ENCODE results near the gene C19orf67. TPM values are rescaled to one million over a fixed set of nuclear protein-coding genes. Genes with fewer than 3 reads are reported as not detected.
A peak's percentile ranks its signal among the peaks of the same experiment; 100 is the strongest.

The C19orf67 gene
- total RNA-seq, 1 experiment from 2014 or later: not detected

- TF ChIP-seq ZBTB33 (IDR thresholded peaks at IDR 0.05; ENCODE audit: extremely low read depth, insufficient replicate concordance, low read length): no peak
- no peak for TF ChIP-seq EGR1 (IDR thresholded peaks at IDR 0.05; ENCODE audit: low read depth)
- TF ChIP-seq ELF1 (IDR thresholded peaks at IDR 0.05; ENCODE audit: borderline replicate concordance, low read depth): no peak
- no peak for TF ChIP-seq ZNF274 (IDR thresholded peaks at IDR 0.05; ENCODE audit: low read depth, low read length)
- no peak for TF ChIP-seq CTCF (IDR thresholded peaks at IDR 0.05 in 2 of 3, conservative IDR thresholded peaks at IDR 0.05 in 1 of 3; ENCODE audit: borderline replicate concordance in 1 of 3, insufficient read depth in 1 of 3, low read depth in 2 of 3, low read length in 2 of 3)
- TF ChIP-seq POLR2A (IDR thresholded peaks at IDR 0.05; ENCODE audit: borderline replicate concordance, extremely low read depth, insufficient read depth, insufficient read length): no peak
- TF ChIP-seq SRF (IDR thresholded peaks at IDR 0.05; ENCODE audit: low read depth): no peak
- no peak for TF ChIP-seq POLR2AphosphoS5 (IDR thresholded peaks at IDR 0.05; ENCODE audit: low read depth, low read length)
Observed at GRCh38 chr19:14115756-14116155, 30.2 kb upstream of the C19orf67 start (continued).

GRCh38 chr19:14114854-14115253 is 29.3 kb upstream of the C19orf67 start:
- no peaks in the 10 kb centered on the region; a peak in 2 of 4 replicates for H3K36me3 ChIP-seq (ENCODE audit: control insufficient read depth in 1 of 2, insufficient read depth in 2 of 2, low read length in 2 of 2)
- no TSS peak for BruUV-seq (replicated peaks)
- ATAC-seq (no peak), DNase-seq (ENCODE audit: low read depth, low spot score) (no peak)
- H4K20me1 ChIP-seq (ENCODE audit: insufficient read depth): no peaks in the 10 kb centered on the region
- H2AFZ ChIP-seq (ENCODE audit: low read depth, low read length, poor library complexity, severe bottlenecking): no peak overlapping the region
- intact Hi-C loops (cut with micrococcal nuclease): loop anchor here (1.0 to 5.0 kb wide), 2 partner anchors 43 to 235 kb away; partner anchors contain the start of gene MISP3
- H3K9me2 ChIP-seq (ENCODE audit: insufficient read depth): no peaks in the 10 kb centered on the region
- H3K9ac ChIP-seq (ENCODE audit: low read length): peak overlapping the region; percentile 27; the same call in 1 of the 2 replicates
- CTCF ChIA-PET: interaction anchor here (0.5 to 3.2 kb wide), 10 partner anchors 22 to 236 kb away, joined by 3 to 18 read pairs (median 3); partner anchors contain the start of genes ASF1B, MISP3 and RFX1
- H3K4me3 ChIP-seq (replicated peaks in 1 of 2; ENCODE audit: low read depth in 1 of 2, low read length in 2 of 2): peak overlapping the region in 1 of 2 experiments; percentile 88; a peak in 1 of 4 replicates
- H3K9me3 ChIP-seq (ENCODE audit: control insufficient read depth in 1 of 2, insufficient read depth in 1 of 2, low read depth in 1 of 2, low read length in 2 of 2): no peaks in the 10 kb centered on the region
- H3K27me3 ChIP-seq (ENCODE audit: insufficient read depth, low read length): no peaks in the 10 kb centered on the region
- POLR2A ChIA-PET: interaction anchor here (1.1 kb wide), 1 partner anchor 22 kb away, joined by 4 read pairs; the partner anchor contains the start of gene ASF1B
- peaks cover 36 to 47% of the 10 kb centered on the region in 2 experiments for H3K4me1 ChIP-seq (ENCODE audit: control insufficient read depth in 1 of 2, insufficient read depth in 2 of 2, low read length in 2 of 2)
- peaks cover 27% of the 10 kb centered on the region for H3K79me2 ChIP-seq (ENCODE audit: insufficient read depth, low read length)
- H3K4me2 ChIP-seq (ENCODE audit: low read length): peak overlapping the region; percentile 89
- RAD21 ChIA-PET (ENCODE audit: low non-redundant PET in 1 of 2, low total read pairs in 2 of 2, uncharacterized antibody in 2 of 2, unreplicated experiment in 2 of 2): interaction anchor here in 1 of 2 experiments (0.6 kb wide), 1 partner anchor 242 kb away, joined by 3 read pairs; no protein-coding TSS in a partner anchor
- peak overlapping the region; percentile 68 for H3K27ac ChIP-seq (ENCODE audit: low read depth, low read length)
- TF ChIP-seq RAD21 (IDR thresholded peaks at IDR 0.05; ENCODE audit: low read depth) (peak; percentile 72), CTCF (IDR thresholded peaks at IDR 0.05 in 2 of 3, conservative IDR thresholded peaks at IDR 0.05 in 1 of 3; ENCODE audit: borderline replicate concordance in 1 of 3, insufficient read depth in 1 of 3, low read depth in 2 of 3, low read length in 2 of 3) (peak; percentile 68 to 80 (median 74); a peak in 5 of 6 replicates), CBX3 (IDR thresholded peaks at IDR 0.05; ENCODE audit: low read depth) (no peak)
